NCI-H2107 treated with DMSO at 0.1 percent for 48 hours (cell line): ENCODE data around the gene TPSD1.

ENCODE experiments used
- DNase-seq: peaks from one replicate; lab custom pipeline; 2025; ENCODE audit not compliant: unreplicated experiment; lab: John Stamatoyannopoulos, UW

The TPSD1 gene

GRCh38 chr16:1297018-1297696 is 41.3 kb downstream of the TPSD1 start:
- peak; percentile 7 for DNase-seq

GRCh38 chr16:1298406-1298805 is 42.5 kb downstream of the TPSD1 start:
- no peak for DNase-seq

- DNase-seq = no peak
These were observed 43.4 kb downstream of the TPSD1 start for GRCh38 chr16:1299012-1299867.

GRCh38 chr16:1299868-1300203 is 44.0 kb downstream of the TPSD1 start:
- DNase-seq = no peak

- DNase-seq = no peak
These were observed 45.0 kb downstream of the TPSD1 start for GRCh38 chr16:1300664-1301476.

GRCh38 chr16:1301562-1301961 is 45.7 kb downstream of the TPSD1 start:
- DNase-seq = no peak

GRCh38 chr16:1305823-1306222 is 50.0 kb downstream of the TPSD1 start:
- DNase-seq = no peak

GRCh38 chr16:1306334-1306733 is 50.5 kb downstream of the TPSD1 start:
- DNase-seq = no peak

GRCh38 chr16:1308036-1308976 is 52.4 kb downstream of the TPSD1 start:
- DNase-seq = no peak
